GM18870 (cell line): ENCODE measurements around the gene PTPRN2.

Source experiments
- ATAC-seq: cut with Tn5 transposase; IDR thresholded peaks from one replicate; pipeline ENCODE4 v1.9.1; 2021; ENCODE audit warnings: moderate library complexity; ENCODE audit not compliant: unreplicated experiment

PTPRN2 gene

GRCh38 chr7:157766098-157766497, 821.5 kb downstream of the PTPRN2 start:
- no peak for ATAC-seq

- ATAC-seq: no peak
Measured at GRCh38 chr7:157764946-157765537, 822.6 kb downstream of the PTPRN2 start.

DNA sequence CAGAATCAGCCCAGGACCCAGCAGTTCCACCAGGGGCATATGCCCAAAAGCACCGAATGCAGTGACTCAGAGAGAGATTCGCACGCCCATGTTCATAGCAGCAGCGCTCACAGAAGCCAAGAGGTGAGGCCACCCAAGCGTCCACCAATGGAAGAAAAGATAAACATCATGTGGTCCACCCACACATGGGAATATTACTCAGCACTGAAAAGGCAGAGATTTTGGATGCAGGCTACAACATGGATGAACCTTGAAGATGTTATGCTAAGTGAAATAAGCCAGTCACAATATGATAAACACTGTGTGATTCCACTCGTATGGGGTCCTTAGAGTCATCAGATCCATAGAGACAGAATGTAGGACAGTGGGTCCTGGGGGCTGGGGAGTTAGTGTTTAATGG, 823.4 kb downstream of the PTPRN2 start:
- no peak for ATAC-seq

- no peak for ATAC-seq
Measured at GRCh38 chr7:157763279-157764000, 824.2 kb downstream of the PTPRN2 start.

- ATAC-seq: no peak
Measured at GRCh38 chr7:157762824-157763223, 824.8 kb downstream of the PTPRN2 start.

DNA sequence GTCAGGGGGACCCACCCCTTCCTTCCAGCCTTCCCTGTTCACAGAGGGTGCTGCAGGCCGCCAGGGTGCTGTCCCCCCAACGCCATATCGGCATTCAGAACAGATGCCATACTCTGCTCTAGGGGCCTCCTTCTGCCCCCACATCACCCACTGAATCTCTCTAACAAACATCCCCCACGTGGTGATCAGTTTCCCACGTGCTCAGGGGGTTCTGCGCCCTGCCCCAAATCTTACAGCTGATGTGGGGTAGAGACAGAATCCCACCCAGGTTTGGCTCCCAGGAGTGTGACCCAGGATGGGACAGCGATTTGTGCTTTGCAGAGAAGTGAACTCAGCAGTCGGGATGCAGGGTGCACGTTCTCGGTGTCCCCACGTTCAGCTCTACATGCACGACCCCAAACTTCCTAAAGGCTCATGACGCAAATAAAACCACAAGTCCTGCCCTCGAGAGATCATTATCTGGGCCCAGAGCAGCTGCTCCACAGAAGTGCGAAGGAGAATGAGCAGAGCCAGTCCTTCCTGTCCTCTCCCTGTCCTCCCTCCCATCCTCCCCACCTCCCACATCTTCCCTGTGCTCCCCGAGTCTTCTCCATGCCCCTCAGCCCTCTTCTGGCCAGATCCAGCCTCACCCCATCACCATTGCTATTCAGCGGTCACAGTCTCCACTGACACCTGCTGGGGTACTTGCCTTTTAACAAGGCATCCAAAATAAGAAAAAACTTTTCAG, 827.5 kb downstream of the PTPRN2 start:
- no peak for ATAC-seq

DNA sequence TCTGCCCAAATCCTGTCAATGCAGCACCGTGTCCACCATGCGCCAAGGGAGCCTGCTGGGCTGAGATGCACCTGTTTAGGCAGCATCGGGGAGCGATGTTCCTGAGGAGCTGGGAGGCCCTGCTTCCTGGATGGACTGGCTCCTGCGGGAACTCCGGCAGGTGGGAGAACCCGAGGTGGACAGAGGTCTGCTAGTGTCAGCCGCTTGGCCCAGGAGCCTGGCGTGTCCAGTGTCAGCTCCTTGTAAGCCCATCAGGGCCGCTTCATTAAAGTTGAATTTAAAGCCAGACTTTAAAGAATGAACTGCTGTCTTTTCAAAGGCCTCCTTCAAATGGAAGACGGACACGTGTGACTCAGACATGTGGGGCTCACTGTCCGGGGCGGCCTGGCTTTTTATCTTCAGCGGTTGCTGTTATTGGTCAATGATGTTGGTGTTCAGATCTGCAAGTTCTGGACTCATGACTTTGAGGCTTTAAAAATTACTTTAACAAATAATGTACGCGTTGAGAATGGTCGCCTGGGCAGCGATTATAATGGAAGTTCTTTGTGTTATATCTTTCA, 828.3 kb downstream of the PTPRN2 start:
- no peak for ATAC-seq

DNA sequence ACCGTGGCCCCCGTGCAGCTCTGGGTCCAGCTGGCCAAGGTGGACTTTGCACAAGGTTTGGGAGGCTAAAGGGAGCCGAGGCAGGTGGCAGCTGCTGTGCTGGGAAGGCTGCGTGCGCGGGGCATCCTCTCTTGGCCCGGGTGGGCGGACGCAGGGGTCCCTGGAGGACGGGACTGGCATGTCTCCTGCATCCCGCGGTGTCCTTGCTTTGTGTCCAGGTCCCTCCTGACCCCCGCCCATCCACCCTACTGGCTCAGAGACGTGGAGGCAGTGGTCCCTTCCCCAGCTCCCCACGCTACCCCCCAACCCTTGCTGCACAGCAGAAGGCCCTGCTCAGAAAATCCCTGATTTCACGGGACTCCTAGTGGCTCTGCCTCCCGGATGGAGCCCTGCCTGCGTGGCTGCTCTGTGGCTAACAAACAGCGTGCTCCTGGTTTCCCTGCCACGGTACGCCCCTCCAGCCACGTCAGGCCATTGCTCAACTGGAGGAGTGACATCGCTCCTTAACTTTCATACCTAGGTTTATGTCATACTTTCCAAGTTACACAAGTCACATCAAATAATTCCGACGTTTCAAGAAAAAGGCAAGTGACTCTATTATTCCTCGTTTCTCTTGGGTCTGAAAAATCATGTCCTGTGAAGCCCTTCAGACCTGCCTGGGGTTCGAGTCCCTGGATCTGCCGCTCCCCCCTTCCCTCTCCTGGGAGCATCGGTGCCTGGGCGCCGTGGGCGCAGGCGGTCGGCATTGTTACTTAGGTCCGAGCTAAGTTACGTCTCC, 829.0 kb downstream of the PTPRN2 start:
- ATAC-seq: no peak

- no peak for ATAC-seq
Measured at GRCh38 chr7:157757776-157758467, 829.7 kb downstream of the PTPRN2 start.

- no peak for ATAC-seq
Measured at GRCh38 chr7:157757211-157757610, 830.4 kb downstream of the PTPRN2 start.

DNA sequence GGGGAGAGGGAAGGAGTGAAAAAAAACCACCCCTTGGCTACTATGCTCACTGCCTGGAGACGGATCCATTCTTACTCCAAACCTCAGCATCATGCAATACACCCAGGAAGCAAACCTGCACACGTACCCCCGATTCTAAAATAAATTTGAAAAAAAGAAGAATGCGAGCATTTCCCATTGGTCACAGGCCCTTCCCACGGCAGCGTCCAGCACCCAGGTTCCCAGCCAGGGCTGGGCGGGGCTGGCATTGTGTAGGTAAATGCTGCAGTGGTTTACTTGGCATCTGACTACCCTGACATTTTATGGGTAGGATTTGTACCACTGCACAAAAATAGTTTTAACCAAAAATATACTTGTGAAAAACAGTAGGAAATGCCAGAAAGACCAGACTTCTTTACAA, 831.9 kb downstream of the PTPRN2 start:
- no peak for ATAC-seq

DNA sequence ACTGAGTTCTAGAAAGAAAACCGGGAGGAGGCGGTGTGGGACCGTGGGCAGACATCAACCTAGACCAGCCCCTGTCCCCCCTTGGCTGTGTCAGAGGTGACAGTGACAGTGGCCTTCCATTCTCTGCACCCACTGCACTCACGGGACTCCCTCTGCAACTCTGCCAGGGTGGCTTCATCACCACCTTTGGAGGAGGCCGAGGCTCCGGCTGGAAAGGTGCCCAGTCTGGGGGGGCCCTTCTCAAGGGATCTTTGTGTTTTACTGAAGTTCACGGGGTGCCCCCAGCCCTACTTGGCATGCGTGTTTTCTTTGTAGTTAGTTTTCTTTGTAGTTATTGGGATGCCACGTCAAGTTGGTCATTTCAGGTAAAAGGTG, 833.2 kb downstream of the PTPRN2 start:
- ATAC-seq: no peak

GRCh38 chr7:157753713-157754415, 833.8 kb downstream of the PTPRN2 start:
- ATAC-seq: no peak

DNA sequence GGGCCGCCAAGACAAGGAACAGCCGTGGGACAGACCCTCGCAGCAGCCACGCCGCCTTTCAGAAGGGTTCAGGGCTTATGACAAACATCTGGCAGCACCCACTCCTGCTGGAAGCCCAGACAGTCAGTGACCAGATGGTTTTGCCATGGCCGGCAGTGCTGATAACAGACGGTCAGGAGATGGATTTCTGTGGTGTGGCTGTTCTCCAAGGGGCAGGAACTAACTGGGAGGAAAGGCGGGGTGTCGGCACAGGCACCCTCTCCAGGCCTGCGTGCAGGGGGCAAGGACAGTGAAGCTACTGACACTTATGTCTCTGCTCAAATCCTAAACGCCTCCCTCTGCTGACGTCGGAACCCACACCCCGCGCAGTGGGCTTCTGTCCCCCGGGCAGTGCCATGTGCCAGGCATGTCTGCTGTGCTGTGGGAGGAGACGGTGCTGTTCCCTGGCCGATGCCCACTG, 834.8 kb downstream of the PTPRN2 start:
- ATAC-seq: no peak

DNA sequence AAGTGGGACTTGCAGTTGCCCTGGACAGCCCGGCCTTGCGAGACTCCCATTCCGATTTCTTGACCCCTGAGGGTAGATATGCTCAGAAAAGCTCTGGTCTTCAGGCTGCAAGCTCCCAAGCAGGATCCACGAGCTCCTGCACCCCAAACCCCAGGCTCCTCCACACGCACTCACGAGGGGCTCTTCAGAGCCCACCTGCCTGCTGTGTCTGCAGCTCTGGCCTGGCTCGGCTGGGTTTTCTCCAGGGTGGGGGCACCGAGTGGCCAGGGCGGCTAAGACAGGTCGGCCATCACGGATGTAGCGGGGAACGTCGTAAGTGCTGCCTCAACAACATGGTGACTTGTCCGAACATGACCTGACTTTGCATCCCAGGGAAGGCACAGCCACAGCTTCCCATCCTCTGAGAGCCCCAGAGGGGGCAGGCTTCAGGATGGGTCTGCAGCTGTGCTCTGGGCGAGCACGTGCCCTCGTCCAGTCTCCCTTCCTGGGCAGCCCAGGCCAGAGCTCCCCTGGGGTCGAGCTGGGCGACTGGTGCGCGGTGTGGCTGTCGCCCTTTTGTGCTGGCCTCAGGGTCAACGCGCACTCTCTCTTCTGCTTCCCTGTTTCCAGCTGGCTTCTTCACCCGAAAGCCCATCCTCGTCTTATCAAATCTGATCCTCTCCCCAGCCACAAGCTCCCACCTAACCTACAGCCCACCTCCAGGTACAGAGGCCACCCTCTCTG, 835.5 kb downstream of the PTPRN2 start:
- ATAC-seq: no peak

DNA sequence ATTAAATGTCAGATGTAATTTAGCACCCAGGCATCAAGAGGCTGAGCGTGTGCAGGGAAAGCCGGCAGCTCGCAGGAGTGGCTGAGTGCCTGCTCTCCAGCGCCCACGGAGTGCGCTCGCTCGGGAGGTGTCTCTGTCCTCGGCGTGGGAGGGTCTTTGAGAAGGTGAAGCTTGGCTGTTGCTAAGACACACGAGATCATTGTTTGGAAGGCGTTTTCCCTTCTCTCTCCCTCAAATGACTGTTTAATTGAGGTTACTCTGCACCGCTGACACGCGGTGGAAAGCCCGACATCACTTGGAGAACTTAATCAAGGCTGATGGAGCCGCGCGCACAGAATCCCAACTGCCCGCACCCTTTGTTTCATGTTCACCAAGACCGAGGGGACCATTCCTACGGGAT, 836.2 kb downstream of the PTPRN2 start:
- ATAC-seq: no peak

GRCh38 chr7:157750291-157750690, 837.3 kb downstream of the PTPRN2 start:
- ATAC-seq: no peak

GRCh38 chr7:157745721-157746709, 841.6 kb downstream of the PTPRN2 start:
- no peak for ATAC-seq
